Neural cell (in vitro differentiated cells): ENCODE data around the gene PACS1. TPM values are rescaled to one million over a fixed set of nuclear protein-coding genes. Genes with fewer than 3 reads are reported as not detected.

Source experiments
- H2AFZ ChIP-seq: fragments of 200-600, 300-800 bp; sonication (generic), shearing (Covaris generic); 2 replicates; pipeline ENCODE4 v1.6.0; 2014; ENCODE audit warnings: low read depth, mild to moderate bottlenecking, antibody characterized with exemption, low read length, moderate library complexity
- H3F3A ChIP-seq: fragments of 200-600 bp; shearing (Covaris generic); 2 replicates; pipeline ENCODE4 v1.6.1; 2016; ENCODE audit warnings: mild to moderate bottlenecking, moderate library complexity, mixed read lengths, antibody characterized with exemption, low read length; ENCODE audit not compliant: insufficient read depth, poor library complexity, severe bottlenecking
- H3K27ac ChIP-seq: fragments of 200-600, 300-800 bp; sonication (generic), shearing (Covaris generic); 2 replicates; pipeline ENCODE4 v1.5.1; 2014; ENCODE audit warnings: mild to moderate bottlenecking, low read length, moderate library complexity
- H3K27me3 ChIP-seq: fragments of 300-800, 200-600 bp; sonication (generic), shearing (Covaris generic); 2 replicates; pipeline ENCODE4 v1.6.0; 2014; ENCODE audit warnings: mild to moderate bottlenecking, low read depth, low read length, moderate library complexity; ENCODE audit not compliant: insufficient read depth
- H3K36me3 ChIP-seq: fragments of 300-800, 200-600 bp; sonication (generic), shearing (Covaris generic); 2 replicates; pipeline ENCODE4 v1.5.1; 2014; ENCODE audit warnings: mild to moderate bottlenecking, antibody characterized with exemption, low read length, moderate library complexity; ENCODE audit not compliant: insufficient read depth
- H3K4me2 ChIP-seq: fragments of 300-800, 200-600 bp; sonication (generic), shearing (Covaris generic); 2 replicates; pipeline ENCODE4 v1.6.0; 2014; ENCODE audit warnings: mild to moderate bottlenecking, low read length
- H3K4me3 ChIP-seq: fragments of 300-800, 200-600 bp; sonication (generic), shearing (Covaris generic); 2 replicates; pipeline ENCODE4 v1.5.1; 2014; ENCODE audit warnings: mild to moderate bottlenecking, low read length, moderate library complexity
- H3K79me2 ChIP-seq: fragments of 200-600 bp; shearing (Covaris generic); replicated peaks from 2 replicates; pipeline ENCODE4 v1.6.0; 2014; ENCODE audit warnings: mild to moderate bottlenecking, low read length, moderate library complexity; ENCODE audit not compliant: insufficient read depth
- H3K9ac ChIP-seq: fragments of 300-800, 200-600 bp; sonication (generic), shearing (Covaris generic); 2 replicates; pipeline ENCODE4 v1.6.1; 2016; ENCODE audit warnings: mild to moderate bottlenecking, low read length, mixed read lengths
- H3K9me2 ChIP-seq: fragments of 200-600 bp; shearing (Covaris generic); 2 replicates; pipeline ENCODE4 v1.6.1; 2016; ENCODE audit warnings: mild to moderate bottlenecking, low read length, mixed read lengths; ENCODE audit not compliant: insufficient read depth
- H3K9me3 ChIP-seq: fragments of 200-600, 300-800 bp; sonication (generic), shearing (Covaris generic); 2 replicates; pipeline ENCODE4 v1.6.1; 2016; ENCODE audit warnings: mild to moderate bottlenecking, mixed run types, low read length, moderate library complexity, mixed read lengths
- H4K20me1 ChIP-seq: fragments of 200-600 bp; shearing (Covaris generic); 2 replicates; pipeline ENCODE4 v1.6.1; 2016; ENCODE audit warnings: mild to moderate bottlenecking, mixed run types; ENCODE audit not compliant: insufficient read depth
- EP300 ChIP-seq: fragments of 450-650 bp; conservative IDR thresholded peaks from 2 replicates; pipeline ENCODE4 v1.6.1; 2014; ENCODE audit warnings: antibody characterized with exemption, mild to moderate bottlenecking, moderate library complexity; ENCODE audit not compliant: poor library complexity, severe bottlenecking
- EZH2 ChIP-seq: fragments of 200-600, 300-800 bp; shearing (Covaris generic), sonication (generic); IDR thresholded peaks from 2 replicates; pipeline ENCODE4 v1.6.1; 2014; ENCODE audit warnings: antibody characterized with exemption, low read length, borderline replicate concordance, mild to moderate bottlenecking; ENCODE audit not compliant: insufficient read depth, poor library complexity, severe bottlenecking
- MXI1 ChIP-seq: fragments of 450-650 bp; conservative IDR thresholded peaks from 2 replicates; pipeline ENCODE4 v1.6.1; 2014; ENCODE audit warnings: antibody characterized with exemption, mild to moderate bottlenecking; ENCODE audit not compliant: poor library complexity, severe bottlenecking
- POLR2AphosphoS5 ChIP-seq: IDR thresholded peaks from 2 replicates; pipeline ENCODE4 v1.6.1; 2012
- RAD21 ChIP-seq: fragments of 450-650 bp; conservative IDR thresholded peaks from 2 replicates; pipeline ENCODE4 v1.6.1; 2014; ENCODE audit warnings: antibody characterized with exemption, mild to moderate bottlenecking, moderate library complexity
- SMC3 ChIP-seq: fragments of 450-650 bp; conservative IDR thresholded peaks from 2 replicates; pipeline ENCODE4 v1.6.1; 2014; ENCODE audit warnings: antibody characterized with exemption, mild to moderate bottlenecking, moderate library complexity; ENCODE audit not compliant: poor library complexity
- TAF1 ChIP-seq: IDR thresholded peaks from 2 replicates; pipeline ENCODE4 v1.6.1; 2012; ENCODE audit warnings: low read depth
- polyA plus RNA-seq: library from polyadenylated mRNA; depleted of rRNA; stranded (reverse); fragments of >200 nt; gene quantifications from 2 replicates; pipeline ENCODE4 v1.2.3, GENCODE V29; 2014
- TF ChIP-seq, protein P1 (sequence below): IDR thresholded peaks from 2 replicates; pipeline ENCODE4 v1.6.1; 2012; ENCODE audit warnings: borderline replicate concordance
- TF ChIP-seq, protein P2 (sequence below): fragments of 450-650 bp; IDR thresholded peaks from 2 replicates; pipeline ENCODE4 v1.5.1; 2014; ENCODE audit warnings: antibody characterized with exemption, mild to moderate bottlenecking, moderate library complexity; ENCODE audit not compliant: poor library complexity, severe bottlenecking

Gene PACS1
- polyA plus RNA-seq, 1 donor from 2014 or later, result 14.4 TPM

DNA sequence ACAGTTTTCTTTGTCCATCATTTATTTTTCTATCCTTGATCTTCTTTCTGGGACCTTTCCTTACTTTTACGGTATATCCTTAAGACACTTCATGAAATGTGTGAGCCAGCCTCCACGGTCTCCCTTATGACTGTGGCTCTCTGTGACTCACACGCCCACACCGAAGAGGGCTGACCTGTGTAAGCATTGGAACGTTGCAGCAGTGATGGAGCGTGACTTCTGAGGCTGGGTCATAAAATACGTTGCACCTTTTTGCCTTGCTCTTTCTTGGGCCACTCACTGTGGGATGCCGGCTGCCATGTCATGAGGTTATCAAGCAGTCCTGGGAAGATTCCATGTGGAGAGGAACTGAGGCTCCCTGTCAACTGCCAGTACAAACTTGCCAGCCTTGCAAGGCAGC, 102.1 kb downstream of the PACS1 start:
- Histone ChIP-seq H3F3A (no peaks in the 10 kb centered on the region), H3K9me3 (no peaks in the 10 kb centered on the region), H2AFZ (no peak overlapping the region), H3K36me3 (no peaks in the 10 kb centered on the region), H3K4me2 (no peak overlapping the region), H3K27ac (no peak overlapping the region), H3K9ac (no peak overlapping the region), H3K79me2 (no peaks in the 10 kb centered on the region), H3K9me2 (no peaks in the 10 kb centered on the region), H3K27me3 (no peaks in the 10 kb centered on the region), H4K20me1 (no peaks in the 10 kb centered on the region), H3K4me3 (no peak overlapping the region)
- TF ChIP-seq TAF1 (no peak), MXI1 (no peak), SMC3 (no peak)
- TF ChIP-seq, protein P1, sequence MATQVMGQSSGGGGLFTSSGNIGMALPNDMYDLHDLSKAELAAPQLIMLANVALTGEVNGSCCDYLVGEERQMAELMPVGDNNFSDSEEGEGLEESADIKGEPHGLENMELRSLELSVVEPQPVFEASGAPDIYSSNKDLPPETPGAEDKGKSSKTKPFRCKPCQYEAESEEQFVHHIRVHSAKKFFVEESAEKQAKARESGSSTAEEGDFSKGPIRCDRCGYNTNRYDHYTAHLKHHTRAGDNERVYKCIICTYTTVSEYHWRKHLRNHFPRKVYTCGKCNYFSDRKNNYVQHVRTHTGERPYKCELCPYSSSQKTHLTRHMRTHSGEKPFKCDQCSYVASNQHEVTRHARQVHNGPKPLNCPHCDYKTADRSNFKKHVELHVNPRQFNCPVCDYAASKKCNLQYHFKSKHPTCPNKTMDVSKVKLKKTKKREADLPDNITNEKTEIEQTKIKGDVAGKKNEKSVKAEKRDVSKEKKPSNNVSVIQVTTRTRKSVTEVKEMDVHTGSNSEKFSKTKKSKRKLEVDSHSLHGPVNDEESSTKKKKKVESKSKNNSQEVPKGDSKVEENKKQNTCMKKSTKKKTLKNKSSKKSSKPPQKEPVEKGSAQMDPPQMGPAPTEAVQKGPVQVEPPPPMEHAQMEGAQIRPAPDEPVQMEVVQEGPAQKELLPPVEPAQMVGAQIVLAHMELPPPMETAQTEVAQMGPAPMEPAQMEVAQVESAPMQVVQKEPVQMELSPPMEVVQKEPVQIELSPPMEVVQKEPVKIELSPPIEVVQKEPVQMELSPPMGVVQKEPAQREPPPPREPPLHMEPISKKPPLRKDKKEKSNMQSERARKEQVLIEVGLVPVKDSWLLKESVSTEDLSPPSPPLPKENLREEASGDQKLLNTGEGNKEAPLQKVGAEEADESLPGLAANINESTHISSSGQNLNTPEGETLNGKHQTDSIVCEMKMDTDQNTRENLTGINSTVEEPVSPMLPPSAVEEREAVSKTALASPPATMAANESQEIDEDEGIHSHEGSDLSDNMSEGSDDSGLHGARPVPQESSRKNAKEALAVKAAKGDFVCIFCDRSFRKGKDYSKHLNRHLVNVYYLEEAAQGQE, result no peak

DNA sequence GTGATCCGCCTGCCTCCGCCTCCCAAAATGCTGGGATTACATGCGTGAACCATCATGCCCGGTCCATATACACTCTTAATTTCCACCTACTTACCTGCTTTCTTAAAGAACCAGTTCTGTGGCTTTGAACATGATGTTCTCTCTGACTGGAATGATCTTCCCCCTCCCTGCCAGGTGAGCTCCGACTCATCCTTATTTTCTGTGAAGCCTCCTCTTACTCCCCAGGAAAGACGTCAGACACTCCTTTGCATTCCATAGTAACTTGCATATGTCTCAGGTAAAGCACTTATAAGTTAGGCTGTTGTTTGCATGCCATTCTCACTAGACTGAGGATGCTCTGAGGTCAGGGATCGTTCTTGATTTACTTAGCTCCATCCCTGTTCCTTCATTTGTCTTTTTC, 106.6 kb downstream of the PACS1 start:
- TF ChIP-seq POLR2AphosphoS5 (no peak), MXI1 (no peak)
- TF ChIP-seq, protein P2, sequence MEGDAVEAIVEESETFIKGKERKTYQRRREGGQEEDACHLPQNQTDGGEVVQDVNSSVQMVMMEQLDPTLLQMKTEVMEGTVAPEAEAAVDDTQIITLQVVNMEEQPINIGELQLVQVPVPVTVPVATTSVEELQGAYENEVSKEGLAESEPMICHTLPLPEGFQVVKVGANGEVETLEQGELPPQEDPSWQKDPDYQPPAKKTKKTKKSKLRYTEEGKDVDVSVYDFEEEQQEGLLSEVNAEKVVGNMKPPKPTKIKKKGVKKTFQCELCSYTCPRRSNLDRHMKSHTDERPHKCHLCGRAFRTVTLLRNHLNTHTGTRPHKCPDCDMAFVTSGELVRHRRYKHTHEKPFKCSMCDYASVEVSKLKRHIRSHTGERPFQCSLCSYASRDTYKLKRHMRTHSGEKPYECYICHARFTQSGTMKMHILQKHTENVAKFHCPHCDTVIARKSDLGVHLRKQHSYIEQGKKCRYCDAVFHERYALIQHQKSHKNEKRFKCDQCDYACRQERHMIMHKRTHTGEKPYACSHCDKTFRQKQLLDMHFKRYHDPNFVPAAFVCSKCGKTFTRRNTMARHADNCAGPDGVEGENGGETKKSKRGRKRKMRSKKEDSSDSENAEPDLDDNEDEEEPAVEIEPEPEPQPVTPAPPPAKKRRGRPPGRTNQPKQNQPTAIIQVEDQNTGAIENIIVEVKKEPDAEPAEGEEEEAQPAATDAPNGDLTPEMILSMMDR, result no peak
- no peaks in the 10 kb centered on the region for H3F3A ChIP-seq
- no peaks in the 10 kb centered on the region for H3K27me3 ChIP-seq
- no peak overlapping the region for H2AFZ ChIP-seq
- H3K4me3 ChIP-seq, result no peak overlapping the region
- no peak overlapping the region for H3K4me2 ChIP-seq
- H3K27ac ChIP-seq, result no peak overlapping the region
- H4K20me1 ChIP-seq, result no peaks in the 10 kb centered on the region
- no peaks in the 10 kb centered on the region for H3K36me3 ChIP-seq
- no peaks in the 10 kb centered on the region for H3K79me2 ChIP-seq
- H3K9me2 ChIP-seq, result no peaks in the 10 kb centered on the region
- no peak overlapping the region for H3K9ac ChIP-seq
- H3K9me3 ChIP-seq, result no peaks in the 10 kb centered on the region

DNA sequence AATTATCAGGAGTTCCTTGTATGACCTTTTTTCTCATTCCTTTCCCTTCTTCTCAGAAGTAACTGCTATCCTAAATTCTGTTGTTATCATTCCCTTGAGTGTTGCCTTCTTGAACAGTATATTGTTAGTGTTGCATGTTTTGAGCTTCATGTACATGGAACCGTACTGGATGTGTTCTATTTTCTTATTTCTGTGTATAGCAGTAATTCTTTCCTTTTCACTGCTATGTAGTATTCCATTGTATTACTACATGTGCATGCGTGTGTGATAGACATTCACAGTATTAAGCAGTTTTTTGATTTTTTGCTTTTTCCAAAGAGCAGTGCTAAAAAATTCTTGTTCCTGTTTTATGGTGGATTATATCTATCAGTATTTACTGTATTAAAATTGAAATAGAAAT, 108.1 kb downstream of the PACS1 start:
- Histone ChIP-seq H3F3A (no peaks in the 10 kb centered on the region), H3K27me3 (no peaks in the 10 kb centered on the region), H4K20me1 (no peaks in the 10 kb centered on the region), H2AFZ (no peak overlapping the region), H3K36me3 (no peaks in the 10 kb centered on the region), H3K4me3 (no peak overlapping the region), H3K4me2 (no peak overlapping the region), H3K27ac (no peak overlapping the region), H3K79me2 (no peaks in the 10 kb centered on the region), H3K9me3 (no peaks in the 10 kb centered on the region), H3K9me2 (no peaks in the 10 kb centered on the region), H3K9ac (no peak overlapping the region)
- TF ChIP-seq RAD21 (no peak), TAF1 (no peak), SMC3 (no peak), MXI1 (no peak), EP300 (no peak), EZH2 (no peak), POLR2AphosphoS5 (no peak)
- TF ChIP-seq, protein P2, result no peak
- TF ChIP-seq, protein P1, result no peak
